Kidney tubule cell (primary cell): ENCODE data around the gene MYL5.
A peak's percentile ranks its signal among the peaks of the same experiment; 100 is the strongest.
"Not testable (repeated sequence)": the region's sequence is repeated elsewhere in the genome, so short reads cannot be mapped to it uniquely, and the experiment has no call there.

Experiments
- DNase-seq: peaks from one replicate; pipeline ENCODE4 v3.0.0-alpha.2; 2018; ENCODE audit warnings: low spot score

The MYL5 gene

GRCh38 chr4:635851-636627, 38.3 kb upstream of the MYL5 start:
- DNase-seq = no peak

DNA sequence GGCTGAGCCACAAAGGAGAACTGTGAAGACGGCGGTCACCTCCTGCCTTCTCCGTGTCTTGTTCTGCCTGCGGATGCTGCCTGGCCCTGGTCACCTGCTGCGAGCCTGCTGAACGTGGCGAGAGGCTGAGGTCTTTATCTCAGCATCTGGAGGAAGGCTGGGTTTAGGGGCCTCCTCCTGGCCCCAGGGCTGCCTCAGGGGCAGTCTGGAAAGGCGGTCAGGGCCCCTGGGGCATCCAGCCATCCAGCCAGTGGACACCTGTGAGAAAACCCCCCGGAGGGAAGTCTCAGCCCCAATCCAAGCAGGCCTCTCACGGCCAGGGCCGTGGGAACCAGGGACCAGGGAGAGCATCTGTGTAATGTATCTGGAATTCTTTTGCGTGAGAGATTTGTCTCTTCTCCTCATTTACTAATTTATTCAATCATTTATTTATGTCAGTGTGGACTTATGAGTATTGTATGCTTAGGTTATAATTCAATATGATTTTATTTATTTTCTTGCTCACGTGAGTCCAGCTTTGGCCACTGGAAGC, 37.6 kb upstream of the MYL5 start:
- DNase-seq = no peak

GRCh38 chr4:637536-638280, 36.6 kb upstream of the MYL5 start:
- DNase-seq = no peak

DNA sequence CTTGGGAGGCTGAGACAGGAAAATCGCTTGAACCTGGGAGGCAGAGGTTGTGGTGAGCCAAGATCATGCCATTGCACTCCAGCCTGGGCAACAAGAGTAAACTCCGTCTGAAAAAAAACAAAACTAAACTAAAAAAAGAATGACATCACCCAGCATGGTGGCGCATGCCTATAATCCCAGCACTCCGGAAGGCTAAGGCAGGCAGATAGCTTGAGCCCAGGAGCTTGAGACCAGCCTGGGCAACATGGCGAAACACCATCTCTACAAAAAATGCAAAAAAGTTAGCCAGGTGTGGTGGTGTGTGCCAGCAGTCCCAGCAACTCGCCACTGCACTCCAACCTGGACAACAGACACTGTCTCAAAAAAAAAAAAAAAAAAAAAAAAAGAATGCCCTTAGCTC, 32.0 kb upstream of the MYL5 start:
- DNase-seq = not testable (repeated sequence)

DNA sequence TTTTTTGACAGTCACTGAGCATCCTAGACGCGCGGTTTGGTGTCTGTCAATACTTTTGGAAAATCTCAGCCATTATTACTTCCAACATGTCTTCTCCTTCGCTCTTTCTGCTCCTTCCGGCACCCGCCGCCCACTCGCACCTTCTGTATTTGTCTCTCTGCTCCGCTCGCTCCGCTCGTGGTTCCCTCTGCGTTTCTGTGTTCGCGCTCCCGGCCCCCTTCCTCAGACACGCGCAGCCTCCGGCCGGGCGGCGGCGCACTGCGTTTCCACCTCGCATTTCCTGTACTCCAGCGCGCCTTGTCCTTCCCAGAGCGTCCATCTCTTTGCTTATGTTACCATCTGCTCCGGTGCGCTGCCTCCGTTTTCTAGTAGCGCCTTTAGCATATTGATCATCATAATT, 27.9 kb upstream of the MYL5 start:
- no peak for DNase-seq

GRCh38 chr4:647481-647880, 26.9 kb upstream of the MYL5 start:
- no peak for DNase-seq

GRCh38 chr4:648579-649292, 25.6 kb upstream of the MYL5 start:
- DNase-seq = no peak

GRCh38 chr4:649293-649625, 25.1 kb upstream of the MYL5 start:
- no peak for DNase-seq

GRCh38 chr4:649751-650310, 24.5 kb upstream of the MYL5 start:
- no peak for DNase-seq

- no peak for DNase-seq
These were observed 23.9 kb upstream of the MYL5 start for GRCh38 chr4:650461-650860.

- DNase-seq = peak; percentile 30
These were observed 23.1 kb upstream of the MYL5 start for GRCh38 chr4:650951-651883.

- no peak for DNase-seq
These were observed 22.3 kb upstream of the MYL5 start for GRCh38 chr4:651884-652642.

DNA sequence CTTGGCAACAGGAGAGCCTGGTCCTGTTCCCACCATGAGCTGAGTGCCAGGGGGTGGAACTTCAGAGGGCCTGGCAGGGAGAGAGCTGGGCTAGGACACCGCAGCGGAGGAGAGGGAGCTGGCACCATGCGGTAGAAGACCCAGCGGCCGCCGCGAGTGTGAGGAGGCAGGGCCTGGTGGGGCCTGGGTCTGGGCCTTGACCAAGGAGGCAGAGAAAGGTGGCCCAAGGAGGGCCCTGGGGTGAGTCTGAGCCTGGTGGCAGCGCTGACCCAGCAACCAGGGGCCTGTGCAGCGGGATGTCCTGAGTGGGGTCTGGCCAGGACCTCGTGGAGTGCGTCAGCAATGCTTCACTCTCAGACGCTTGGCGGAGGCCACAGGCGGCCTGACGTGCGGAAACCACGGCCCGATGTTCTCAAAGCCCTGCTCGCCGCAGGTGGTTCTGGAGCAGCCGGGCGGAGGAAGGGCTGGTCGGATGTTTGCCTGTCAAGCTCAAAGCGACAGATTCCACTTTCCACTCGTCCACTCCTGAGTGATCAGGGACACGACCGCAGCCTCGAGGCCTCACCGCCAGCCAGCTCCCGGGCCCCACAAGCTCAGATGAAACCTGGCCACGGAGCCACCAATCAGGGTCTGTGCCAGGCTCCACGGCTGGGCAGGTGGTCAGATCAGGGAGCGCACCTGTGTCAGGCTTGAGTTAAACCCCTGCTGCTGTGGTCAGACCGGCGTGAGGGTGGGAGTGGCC, 21.1 kb upstream of the MYL5 start:
- DNase-seq = no peak

DNA sequence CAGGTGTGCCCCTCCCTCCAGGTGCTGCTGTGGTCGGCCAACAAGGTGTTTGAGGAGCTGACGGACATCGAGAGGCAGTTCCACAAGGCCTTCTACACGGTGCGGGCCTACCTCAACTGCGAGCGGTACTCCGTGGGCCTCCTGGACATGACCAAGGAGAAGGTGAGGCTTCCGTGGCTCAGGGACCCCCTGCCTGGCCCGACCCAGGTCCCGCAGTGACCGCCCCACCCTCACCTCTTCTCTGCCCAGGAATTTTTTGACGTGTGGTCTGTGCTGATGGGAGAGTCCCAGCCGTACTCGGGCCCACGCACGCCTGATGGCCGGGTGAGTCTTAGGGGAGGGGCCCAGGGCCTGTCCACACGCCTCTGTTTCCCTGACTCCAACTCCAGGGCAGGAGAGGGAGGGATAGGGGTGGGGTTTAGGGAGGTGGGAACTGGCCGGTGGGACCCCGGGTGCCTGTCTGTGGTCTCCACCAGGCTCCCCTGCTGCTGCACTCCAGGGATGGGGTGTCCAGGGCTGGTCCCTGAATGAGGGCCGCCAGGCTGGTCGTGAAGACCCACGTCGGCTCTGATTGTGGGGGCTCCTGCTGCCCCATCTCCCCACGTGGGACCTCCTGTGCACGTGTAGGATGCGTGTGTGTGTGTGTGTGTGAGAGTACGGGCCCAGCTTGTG, 20.4 kb upstream of the MYL5 start:
- DNase-seq = no peak

GRCh38 chr4:654503-654845, 19.9 kb upstream of the MYL5 start:
- DNase-seq = no peak

- DNase-seq = no peak
These were observed 19.4 kb upstream of the MYL5 start for GRCh38 chr4:654871-655463.

DNA sequence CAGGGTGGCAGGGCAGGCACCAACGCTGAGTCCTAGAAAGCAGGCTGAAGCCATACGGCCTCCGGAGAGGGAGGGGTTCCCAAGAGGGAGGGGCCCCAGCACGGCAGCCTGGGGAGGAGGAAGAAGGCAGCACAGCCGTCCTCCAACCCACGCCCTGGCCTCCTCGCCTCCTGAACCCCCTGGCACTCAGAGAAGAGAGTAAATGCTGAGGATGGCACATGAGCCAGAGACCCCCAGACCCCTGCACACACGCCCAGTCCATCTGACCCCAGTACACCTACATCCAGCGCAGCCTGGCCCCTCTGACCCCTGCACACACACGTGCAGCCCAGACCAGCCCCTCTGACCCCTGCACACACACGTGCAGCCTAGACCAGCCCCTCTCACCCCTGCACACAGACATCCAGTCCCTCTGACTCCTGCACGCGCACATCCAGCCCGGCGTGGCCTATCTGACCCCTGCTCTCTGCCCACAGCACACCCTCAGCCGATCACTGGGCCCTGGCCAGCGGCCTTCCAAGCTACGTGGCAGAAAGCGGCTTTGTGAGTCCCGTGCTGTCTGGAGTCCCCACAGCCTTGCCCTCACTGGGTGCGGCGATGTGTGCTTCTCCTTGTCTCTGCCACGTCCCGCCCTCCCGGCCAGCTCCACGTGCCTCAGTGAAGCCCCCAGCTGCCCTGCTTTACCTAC, 18.7 kb upstream of the MYL5 start:
- DNase-seq = no peak
